Liver (tissue), 9 donors: ENCODE measurements around the gene WRAP73. TPM values are rescaled to one million over a fixed set of nuclear protein-coding genes. Genes with fewer than 3 reads are reported as not detected.

ENCODE experiments used
- DNase-seq: peaks from one replicate; pipeline ENCODE4 v3.0.0-alpha.2; 2017; ENCODE audit warnings: low spot score
- H3K27ac ChIP-seq, 2 donors: one replicate each; pipeline ENCODE4 v1.7.0; 2013; ENCODE audit warnings: inconsistent platforms in 2 of 2, low read length in 2 of 2, control low read depth in 1 of 2, low read depth in 1 of 2, mild to moderate bottlenecking in 1 of 2
- H3K27me3 ChIP-seq, 4 donors: one replicate each; pipeline versions ENCODE4 v1.6.1 to v1.7.0; 2013; ENCODE audit warnings: low read length in 3 of 4, inconsistent platforms in 1 of 4, mild to moderate bottlenecking in 1 of 4, moderate library complexity in 1 of 4; ENCODE audit not compliant: control insufficient read depth in 4 of 4, insufficient read depth in 4 of 4
- H3K36me3 ChIP-seq, 4 donors: one replicate each; pipeline versions ENCODE4 v1.6.1 to v1.7.0; 2013; ENCODE audit warnings: low read length in 3 of 4, mild to moderate bottlenecking in 3 of 4, low read depth in 1 of 4, moderate library complexity in 1 of 4; ENCODE audit not compliant: control insufficient read depth in 4 of 4, insufficient read depth in 3 of 4
- H3K4me1 ChIP-seq, 4 donors: one replicate each; pipeline versions ENCODE4 v1.6.1 to v1.7.0; 2013; ENCODE audit warnings: low read length in 3 of 4, mild to moderate bottlenecking in 3 of 4, moderate library complexity in 1 of 4; ENCODE audit not compliant: control insufficient read depth in 4 of 4, insufficient read depth in 4 of 4
- H3K4me3 ChIP-seq, 3 donors: one replicate each; pipeline versions ENCODE4 v1.6.1 to v1.7.0; 2013; ENCODE audit warnings: low read length in 3 of 3, control low read depth in 1 of 3, low read depth in 1 of 3, mild to moderate bottlenecking in 1 of 3
- H3K9ac ChIP-seq, 2 donors: one replicate each; pipeline ENCODE4 v1.7.0; 2013; ENCODE audit warnings: low read length in 2 of 2, mild to moderate bottlenecking in 2 of 2, moderate library complexity in 2 of 2, control low read depth in 1 of 2, low read depth in 1 of 2
- H3K9me3 ChIP-seq, 4 donors: one replicate each; pipeline versions ENCODE4 v1.6.1 to v1.7.0; 2013; ENCODE audit warnings: low read length in 3 of 4; ENCODE audit not compliant: control insufficient read depth in 4 of 4
- EGR1 ChIP-seq, 2 donors: IDR thresholded peaks; 2 replicates each; pipeline ENCODE4 v1.6.1; 2016 to 2018; ENCODE audit warnings: antibody characterized with exemption in 2 of 2, low read depth in 2 of 2
- FOXA1 ChIP-seq: IDR thresholded peaks from 2 replicates; pipeline ENCODE4 v1.6.1; 2016; ENCODE audit warnings: antibody characterized with exemption
- FOXA2 ChIP-seq: IDR thresholded peaks from 2 replicates; pipeline ENCODE4 v1.6.1; 2016; ENCODE audit warnings: antibody characterized with exemption
- GABPA ChIP-seq, 2 donors: IDR thresholded peaks in 1 of 2; conservative IDR thresholded peaks in 1 of 2; 2 replicates each; pipeline ENCODE4 v1.6.1; 2016; ENCODE audit warnings: antibody characterized with exemption in 2 of 2, mild to moderate bottlenecking in 1 of 2, moderate library complexity in 1 of 2
- HNF4A ChIP-seq, 2 donors: conservative IDR thresholded peaks; 2 replicates each; pipeline ENCODE4 v1.6.1; 2016; ENCODE audit warnings: antibody characterized with exemption in 2 of 2, mild to moderate bottlenecking in 2 of 2
- HNF4G ChIP-seq: IDR thresholded peaks from 2 replicates; pipeline ENCODE4 v1.6.1; 2016; ENCODE audit warnings: antibody characterized with exemption
- JUND ChIP-seq, 2 donors: IDR thresholded peaks; 2 replicates each; pipeline ENCODE4 v1.6.1; 2016; ENCODE audit warnings: antibody characterized with exemption in 2 of 2
- NR2F2 ChIP-seq: IDR thresholded peaks from 2 replicates; pipeline ENCODE4 v1.6.1; 2016; ENCODE audit warnings: antibody characterized with exemption
- RAD21 ChIP-seq, 2 donors: IDR thresholded peaks; 2 replicates each; pipeline ENCODE4 v1.6.1; 2016; ENCODE audit warnings: antibody characterized with exemption in 2 of 2, mild to moderate bottlenecking in 2 of 2
- RXRA ChIP-seq, 2 donors: IDR thresholded peaks; 2 replicates each; pipeline ENCODE4 v1.6.1; 2017 to 2018; ENCODE audit warnings: antibody characterized with exemption in 2 of 2, mild to moderate bottlenecking in 1 of 2
- SP1 ChIP-seq: IDR thresholded peaks from 2 replicates; pipeline ENCODE4 v1.6.1; 2018; ENCODE audit warnings: antibody characterized with exemption, mild to moderate bottlenecking
- TAF1 ChIP-seq: conservative IDR thresholded peaks from 2 replicates; pipeline ENCODE4 v1.6.1; 2016; ENCODE audit warnings: antibody characterized with exemption, mild to moderate bottlenecking
- YY1 ChIP-seq: IDR thresholded peaks from 2 replicates; pipeline ENCODE4 v1.6.1; 2016; ENCODE audit warnings: antibody characterized with exemption, mild to moderate bottlenecking
- WGBS: extraction: QIAGEN DNeasy Blood & Tissue Kit; methylation state at CpG from one replicate; pipeline ENCODE4 v1.1.7; 2013; 5-methylcytosine and 5-hydroxymethylcytosine counted together
- polyA plus RNA-seq, 2 donors: library from polyadenylated mRNA; stranded (reverse) in 1 of 2; unstranded in 1 of 2; fragments of 200-250 nt in 1 of 2; fragments of >200 nt in 1 of 2; fragmentation: Nextera tagmentation in 1 of 2; extraction: Ambion mirVana in 1 of 2; gene quantifications; one replicate each; pipeline versions ENCODE4 v1.2.1 to v1.2.3, GENCODE V29; 2013 to 2015
- total RNA-seq, 2 donors: library from RNA; depleted of rRNA; stranded (reverse); fragments of >200 nt; gene quantifications; one replicate each; pipeline ENCODE4 v1.2.3, GENCODE V29; 2014
- TF ChIP-seq, protein P1 (sequence below): IDR thresholded peaks from 2 replicates; pipeline ENCODE4 v1.6.1; 2016; ENCODE audit warnings: antibody characterized with exemption, mild to moderate bottlenecking
- TF ChIP-seq, protein P2 (sequence below): IDR thresholded peaks from 2 replicates; pipeline ENCODE4 v1.6.1; 2016; ENCODE audit warnings: antibody characterized with exemption
- TF ChIP-seq, protein P3 (sequence below): IDR thresholded peaks from 2 replicates; pipeline ENCODE4 v1.6.1; 2016; ENCODE audit warnings: antibody characterized with exemption
- TF ChIP-seq, protein P4 (sequence below): fragments of 150-350 bp; IDR thresholded peaks from 2 replicates; pipeline ENCODE4 v1.5.1; 2017; ENCODE audit warnings: improper control_type of control experiment, low read depth, low read length; ENCODE audit not compliant: missing input control
- donor health status: healthy.
- donor health status: healthy.
- donor health status: healthy.
- donor health status: healthy.
- donor health status: healthy.

WRAP73 gene
- total and polyA plus RNA-seq, 4 donors, result 7.6 to 14.6 (median 10.0) TPM

DNA sequence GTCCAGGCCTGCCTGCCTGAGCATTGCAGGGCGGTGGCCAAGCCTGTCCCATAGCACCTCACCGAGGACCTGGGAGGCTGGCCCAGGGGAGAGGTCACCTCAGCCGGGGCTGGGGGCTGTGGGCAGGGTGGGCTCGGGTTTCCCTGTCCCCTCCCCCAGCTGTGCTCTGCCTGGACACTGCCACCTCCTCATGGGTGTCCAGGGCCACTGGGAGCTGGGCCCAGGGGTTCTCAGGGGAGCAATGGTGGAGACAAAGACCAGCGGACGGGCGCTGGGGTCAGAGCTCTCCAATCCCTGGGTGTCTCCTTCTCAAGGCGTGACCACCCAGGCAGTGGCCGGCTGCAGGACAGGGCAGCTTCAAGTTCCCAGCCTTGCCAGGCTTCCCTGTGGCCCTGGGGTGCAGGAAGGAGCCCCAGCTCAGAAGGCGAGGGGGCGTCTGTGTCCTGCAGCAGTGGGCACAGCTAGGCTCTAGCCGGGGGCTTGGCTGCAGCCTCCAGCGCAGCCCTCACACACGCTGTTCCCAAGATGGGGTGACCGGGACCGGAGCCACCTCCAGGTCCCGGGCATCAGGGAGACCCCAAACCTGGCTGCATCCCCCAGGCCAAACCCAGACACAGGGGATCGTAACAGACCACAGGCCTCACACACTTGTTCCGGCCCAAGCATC is 31.5 kb upstream of the WRAP73 start (continued):
- TF ChIP-seq, protein P1, sequence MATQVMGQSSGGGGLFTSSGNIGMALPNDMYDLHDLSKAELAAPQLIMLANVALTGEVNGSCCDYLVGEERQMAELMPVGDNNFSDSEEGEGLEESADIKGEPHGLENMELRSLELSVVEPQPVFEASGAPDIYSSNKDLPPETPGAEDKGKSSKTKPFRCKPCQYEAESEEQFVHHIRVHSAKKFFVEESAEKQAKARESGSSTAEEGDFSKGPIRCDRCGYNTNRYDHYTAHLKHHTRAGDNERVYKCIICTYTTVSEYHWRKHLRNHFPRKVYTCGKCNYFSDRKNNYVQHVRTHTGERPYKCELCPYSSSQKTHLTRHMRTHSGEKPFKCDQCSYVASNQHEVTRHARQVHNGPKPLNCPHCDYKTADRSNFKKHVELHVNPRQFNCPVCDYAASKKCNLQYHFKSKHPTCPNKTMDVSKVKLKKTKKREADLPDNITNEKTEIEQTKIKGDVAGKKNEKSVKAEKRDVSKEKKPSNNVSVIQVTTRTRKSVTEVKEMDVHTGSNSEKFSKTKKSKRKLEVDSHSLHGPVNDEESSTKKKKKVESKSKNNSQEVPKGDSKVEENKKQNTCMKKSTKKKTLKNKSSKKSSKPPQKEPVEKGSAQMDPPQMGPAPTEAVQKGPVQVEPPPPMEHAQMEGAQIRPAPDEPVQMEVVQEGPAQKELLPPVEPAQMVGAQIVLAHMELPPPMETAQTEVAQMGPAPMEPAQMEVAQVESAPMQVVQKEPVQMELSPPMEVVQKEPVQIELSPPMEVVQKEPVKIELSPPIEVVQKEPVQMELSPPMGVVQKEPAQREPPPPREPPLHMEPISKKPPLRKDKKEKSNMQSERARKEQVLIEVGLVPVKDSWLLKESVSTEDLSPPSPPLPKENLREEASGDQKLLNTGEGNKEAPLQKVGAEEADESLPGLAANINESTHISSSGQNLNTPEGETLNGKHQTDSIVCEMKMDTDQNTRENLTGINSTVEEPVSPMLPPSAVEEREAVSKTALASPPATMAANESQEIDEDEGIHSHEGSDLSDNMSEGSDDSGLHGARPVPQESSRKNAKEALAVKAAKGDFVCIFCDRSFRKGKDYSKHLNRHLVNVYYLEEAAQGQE, result no peak
- TF ChIP-seq FOXA2, result no peak

DNA sequence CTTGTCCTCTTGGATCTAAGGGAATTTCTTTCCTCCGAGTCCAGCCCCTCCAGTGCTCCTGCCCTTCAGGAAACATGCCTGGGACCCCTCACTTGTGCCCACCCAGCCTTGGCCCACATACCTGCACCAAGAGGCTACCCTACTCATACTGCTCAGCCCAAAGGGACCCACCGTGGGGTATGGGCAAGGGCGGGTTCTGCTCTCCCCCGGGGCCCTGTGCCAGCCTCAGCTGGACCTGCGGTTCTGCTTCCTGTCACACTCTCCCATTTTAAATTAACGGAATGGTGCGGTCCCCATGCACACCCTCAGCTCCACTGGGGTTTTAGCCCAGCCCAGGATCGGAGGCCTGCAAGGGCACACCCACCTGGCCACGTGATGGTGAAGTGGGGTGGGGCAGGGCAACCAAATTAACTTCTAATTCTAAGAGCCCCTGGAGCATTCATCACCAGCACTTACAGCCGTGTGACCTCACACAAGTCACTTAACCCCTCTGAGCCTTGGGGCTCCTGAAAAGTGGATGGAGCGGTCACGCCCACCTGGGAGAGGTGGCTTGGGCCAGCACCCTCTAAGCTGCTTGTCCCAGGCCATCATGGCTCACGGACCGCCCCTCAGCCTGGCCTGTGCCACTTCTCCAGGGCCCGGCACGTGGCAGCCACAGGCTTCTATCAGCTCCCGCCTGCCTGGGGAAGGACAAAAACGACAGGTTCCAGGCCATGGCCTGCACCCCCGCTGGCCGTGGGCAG is 30.8 kb upstream of the WRAP73 start:
- DNase-seq, result no peak
- H3K9me3 ChIP-seq, result no peaks in the 10 kb centered on the region
- H3K9ac ChIP-seq, result no peak overlapping the region
- H3K4me3 ChIP-seq, result no peak overlapping the region
- 84% methylated on average over 20 of the region's 20 CpGs for WGBS
- TF ChIP-seq, protein P2, sequence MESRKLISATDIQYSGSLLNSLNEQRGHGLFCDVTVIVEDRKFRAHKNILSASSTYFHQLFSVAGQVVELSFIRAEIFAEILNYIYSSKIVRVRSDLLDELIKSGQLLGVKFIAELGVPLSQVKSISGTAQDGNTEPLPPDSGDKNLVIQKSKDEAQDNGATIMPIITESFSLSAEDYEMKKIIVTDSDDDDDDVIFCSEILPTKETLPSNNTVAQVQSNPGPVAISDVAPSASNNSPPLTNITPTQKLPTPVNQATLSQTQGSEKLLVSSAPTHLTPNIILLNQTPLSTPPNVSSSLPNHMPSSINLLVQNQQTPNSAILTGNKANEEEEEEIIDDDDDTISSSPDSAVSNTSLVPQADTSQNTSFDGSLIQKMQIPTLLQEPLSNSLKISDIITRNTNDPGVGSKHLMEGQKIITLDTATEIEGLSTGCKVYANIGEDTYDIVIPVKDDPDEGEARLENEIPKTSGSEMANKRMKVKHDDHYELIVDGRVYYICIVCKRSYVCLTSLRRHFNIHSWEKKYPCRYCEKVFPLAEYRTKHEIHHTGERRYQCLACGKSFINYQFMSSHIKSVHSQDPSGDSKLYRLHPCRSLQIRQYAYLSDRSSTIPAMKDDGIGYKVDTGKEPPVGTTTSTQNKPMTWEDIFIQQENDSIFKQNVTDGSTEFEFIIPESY, result no peak
- no peak for TF ChIP-seq RAD21 (IDR thresholded peaks at IDR 0.05)
- no peak for TF ChIP-seq HNF4A (conservative IDR thresholded peaks at IDR 0.05)
- TF ChIP-seq HNF4G, result no peak
- no peak for TF ChIP-seq JUND (IDR thresholded peaks at IDR 0.05)
- TF ChIP-seq, protein P3, sequence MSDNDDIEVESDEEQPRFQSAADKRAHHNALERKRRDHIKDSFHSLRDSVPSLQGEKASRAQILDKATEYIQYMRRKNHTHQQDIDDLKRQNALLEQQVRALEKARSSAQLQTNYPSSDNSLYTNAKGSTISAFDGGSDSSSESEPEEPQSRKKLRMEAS, result no peak
- no peak for TF ChIP-seq GABPA (IDR thresholded peaks at IDR 0.05 in 1 of 2, conservative IDR thresholded peaks at IDR 0.05 in 1 of 2)
- TF ChIP-seq, protein P4, sequence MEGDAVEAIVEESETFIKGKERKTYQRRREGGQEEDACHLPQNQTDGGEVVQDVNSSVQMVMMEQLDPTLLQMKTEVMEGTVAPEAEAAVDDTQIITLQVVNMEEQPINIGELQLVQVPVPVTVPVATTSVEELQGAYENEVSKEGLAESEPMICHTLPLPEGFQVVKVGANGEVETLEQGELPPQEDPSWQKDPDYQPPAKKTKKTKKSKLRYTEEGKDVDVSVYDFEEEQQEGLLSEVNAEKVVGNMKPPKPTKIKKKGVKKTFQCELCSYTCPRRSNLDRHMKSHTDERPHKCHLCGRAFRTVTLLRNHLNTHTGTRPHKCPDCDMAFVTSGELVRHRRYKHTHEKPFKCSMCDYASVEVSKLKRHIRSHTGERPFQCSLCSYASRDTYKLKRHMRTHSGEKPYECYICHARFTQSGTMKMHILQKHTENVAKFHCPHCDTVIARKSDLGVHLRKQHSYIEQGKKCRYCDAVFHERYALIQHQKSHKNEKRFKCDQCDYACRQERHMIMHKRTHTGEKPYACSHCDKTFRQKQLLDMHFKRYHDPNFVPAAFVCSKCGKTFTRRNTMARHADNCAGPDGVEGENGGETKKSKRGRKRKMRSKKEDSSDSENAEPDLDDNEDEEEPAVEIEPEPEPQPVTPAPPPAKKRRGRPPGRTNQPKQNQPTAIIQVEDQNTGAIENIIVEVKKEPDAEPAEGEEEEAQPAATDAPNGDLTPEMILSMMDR, result no peak
- TF ChIP-seq TAF1, result no peak
- no peak for TF ChIP-seq FOXA2
- no peak for TF ChIP-seq SP1
- TF ChIP-seq NR2F2, result no peak
- TF ChIP-seq YY1, result no peak
- no peak for TF ChIP-seq FOXA1
- no peak for TF ChIP-seq RXRA (IDR thresholded peaks at IDR 0.05)
- no peak for TF ChIP-seq EGR1 (IDR thresholded peaks at IDR 0.05; ENCODE audit: low read depth in 2 of 2)
- no peaks in the 10 kb centered on the region for H3K36me3 ChIP-seq
- no peak overlapping the region for H3K27ac ChIP-seq
- H3K27me3 ChIP-seq, result no peaks in the 10 kb centered on the region
- H3K4me1 ChIP-seq, result no peaks in the 10 kb centered on the region
